Activated T-cell treated with anti-CD3 and anti-CD28 coated beads, Interleukin-2, amount 50 U/mL, for 72 hours (primary cell): Measurements from ENCODE around the gene KCNN2. TPM values are rescaled to one million over a fixed set of nuclear protein-coding genes. Genes with fewer than 3 reads are reported as not detected.

ENCODE experiments used
- ATAC-seq, 2 donors: fragments of 150-1000 bp; cut with Tn5 transposase; replicated peaks in 1 of 2; 2 replicates each; pipeline ENCODE4 v1.10.0; 2021; ENCODE audit warnings: moderate library complexity in 2 of 2, mild to moderate bottlenecking in 1 of 2
- DNase-seq, 2 donors: peaks; one replicate each; pipeline ENCODE4 v3.0.0; 2021 to 2022; ENCODE audit warnings: mixed read lengths in 1 of 2
- H3K27ac Mint-ChIP-seq: one replicate; pipeline ENCODE4 v1.8.0; 2022; ENCODE audit warnings: mild to moderate bottlenecking, moderate library complexity, mixed read lengths
- H3K27me3 Mint-ChIP-seq: one replicate; pipeline ENCODE4 v1.8.0; 2022; ENCODE audit warnings: low read depth, mixed read lengths
- H3K36me3 Mint-ChIP-seq, 2 donors: one replicate each; pipeline ENCODE4 v1.8.0; 2022; ENCODE audit warnings: mixed read lengths in 2 of 2, mild to moderate bottlenecking in 1 of 2; ENCODE audit not compliant: insufficient read depth in 2 of 2
- H3K4me1 Mint-ChIP-seq: one replicate; pipeline ENCODE4 v1.8.0; 2022; ENCODE audit warnings: low read depth, mixed read lengths
- H3K4me3 Mint-ChIP-seq, 2 donors: one replicate each; pipeline ENCODE4 v1.8.0; 2022; ENCODE audit warnings: mild to moderate bottlenecking in 2 of 2, mixed read lengths in 2 of 2, moderate library complexity in 2 of 2
- H3K9me3 Mint-ChIP-seq, 2 donors: one replicate each; pipeline ENCODE4 v1.8.0; 2022; ENCODE audit warnings: mixed read lengths in 2 of 2
- total RNA-seq, 2 donors: library from RNA; stranded (reverse); gene quantifications; one replicate each; pipeline ENCODE4 v1.2.3, GENCODE V29; 2022

The KCNN2 gene
- total RNA-seq, 2 donors from 2014 or later = not detected

- peaks cover 10% of the 10 kb centered on the region for H3K4me1 Mint-ChIP-seq
- peaks cover 12% of the 10 kb centered on the region for H3K27me3 Mint-ChIP-seq
- no peak overlapping the region for H3K27ac Mint-ChIP-seq
- no peak overlapping the region for H3K4me3 Mint-ChIP-seq
- no peak for ATAC-seq
- DNase-seq = no peak
- no peaks in the 10 kb centered on the region for H3K36me3 Mint-ChIP-seq
- no peaks in the 10 kb centered on the region for H3K9me3 Mint-ChIP-seq
Observed at GRCh38 chr5:114447084-114447773, 85.4 kb downstream of the KCNN2 start.

- Mint-ChIP-seq H3K4me3 (no peak overlapping the region), H3K36me3 (no peaks in the 10 kb centered on the region), H3K4me1 (peaks cover 10% of the 10 kb centered on the region), H3K27ac (no peak overlapping the region), H3K27me3 (peaks cover 12% of the 10 kb centered on the region), H3K9me3 (no peaks in the 10 kb centered on the region)
- DNase-seq (no peak), ATAC-seq (no peak)
Observed at GRCh38 chr5:114448481-114448880, 86.6 kb downstream of the KCNN2 start.

- no peaks in the 10 kb centered on the region for H3K36me3 Mint-ChIP-seq
- no peak overlapping the region for H3K4me3 Mint-ChIP-seq
- no peaks in the 10 kb centered on the region for H3K9me3 Mint-ChIP-seq
- peaks cover 10% of the 10 kb centered on the region for H3K4me1 Mint-ChIP-seq
- H3K27ac Mint-ChIP-seq = no peak overlapping the region
- peak; percentile 56 to 57 for DNase-seq
- H3K27me3 Mint-ChIP-seq = peaks cover 12% of the 10 kb centered on the region
- ATAC-seq = peak; percentile 92 to 95
Observed at GRCh38 chr5:114449860-114450421, 88.1 kb downstream of the KCNN2 start.

GRCh38 chr5:114450437-114450836 lies 88.6 kb downstream of the KCNN2 start:
- ATAC-seq (no peak), DNase-seq (no peak)
- no peak overlapping the region for H3K4me3 Mint-ChIP-seq
- no peaks in the 10 kb centered on the region for H3K36me3 Mint-ChIP-seq
- H3K9me3 Mint-ChIP-seq = no peaks in the 10 kb centered on the region
- peaks cover 12% of the 10 kb centered on the region for H3K27me3 Mint-ChIP-seq
- H3K27ac Mint-ChIP-seq = no peak overlapping the region
- peaks cover 10% of the 10 kb centered on the region for H3K4me1 Mint-ChIP-seq

GRCh38 chr5:114458726-114459125 lies 96.9 kb downstream of the KCNN2 start:
- no peaks in the 10 kb centered on the region for H3K27me3 Mint-ChIP-seq
- no peaks in the 10 kb centered on the region for H3K4me1 Mint-ChIP-seq
- H3K9me3 Mint-ChIP-seq = no peaks in the 10 kb centered on the region
- no peak overlapping the region for H3K4me3 Mint-ChIP-seq
- H3K36me3 Mint-ChIP-seq = no peaks in the 10 kb centered on the region
- H3K27ac Mint-ChIP-seq = no peak overlapping the region
- DNase-seq (no peak), ATAC-seq (no peak)

GRCh38 chr5:114467171-114467570 lies 105.3 kb downstream of the KCNN2 start:
- Mint-ChIP-seq H3K27ac (no peak overlapping the region), H3K9me3 (no peaks in the 10 kb centered on the region), H3K4me1 (no peaks in the 10 kb centered on the region), H3K4me3 (no peak overlapping the region), H3K27me3 (no peaks in the 10 kb centered on the region), H3K36me3 (no peaks in the 10 kb centered on the region)
- DNase-seq (no peak), ATAC-seq (no peak)

- DNase-seq = no peak
- no peak overlapping the region for H3K27ac Mint-ChIP-seq
- no peaks in the 10 kb centered on the region for H3K9me3 Mint-ChIP-seq
- H3K36me3 Mint-ChIP-seq = no peaks in the 10 kb centered on the region
- H3K4me1 Mint-ChIP-seq = no peaks in the 10 kb centered on the region
- no peak for ATAC-seq
- no peaks in the 10 kb centered on the region for H3K27me3 Mint-ChIP-seq
- H3K4me3 Mint-ChIP-seq = no peak overlapping the region
Observed at GRCh38 chr5:114467729-114468128, 105.9 kb downstream of the KCNN2 start.

GRCh38 chr5:114469372-114469771 lies 107.5 kb downstream of the KCNN2 start:
- H3K9me3 Mint-ChIP-seq = peaks cover 0 to 2% of the 10 kb centered on the region in 2 donors
- no peak overlapping the region for H3K4me3 Mint-ChIP-seq
- ATAC-seq = no peak
- DNase-seq = no peak
- H3K4me1 Mint-ChIP-seq = no peaks in the 10 kb centered on the region
- no peaks in the 10 kb centered on the region for H3K27me3 Mint-ChIP-seq
- no peaks in the 10 kb centered on the region for H3K36me3 Mint-ChIP-seq
- no peak overlapping the region for H3K27ac Mint-ChIP-seq

GRCh38 chr5:114471529-114471928 lies 109.7 kb downstream of the KCNN2 start:
- Mint-ChIP-seq H3K4me1 (no peaks in the 10 kb centered on the region), H3K27me3 (no peaks in the 10 kb centered on the region), H3K4me3 (no peak overlapping the region), H3K9me3 (peaks cover 0 to 2% of the 10 kb centered on the region in 2 donors), H3K36me3 (no peaks in the 10 kb centered on the region), H3K27ac (no peak overlapping the region)
- DNase-seq (no peak), ATAC-seq (no peak)

GRCh38 chr5:114473541-114473940 lies 111.7 kb downstream of the KCNN2 start:
- Mint-ChIP-seq H3K27me3 (no peaks in the 10 kb centered on the region), H3K9me3 (peaks cover 7 to 8% of the 10 kb centered on the region in 2 donors), H3K4me3 (no peak overlapping the region), H3K36me3 (peaks cover 2 to 3% of the 10 kb centered on the region in 2 donors), H3K4me1 (no peaks in the 10 kb centered on the region), H3K27ac (no peak overlapping the region)
- DNase-seq = no peak
- no peak for ATAC-seq

GRCh38 chr5:114477816-114478334 lies 116.0 kb downstream of the KCNN2 start:
- no peak for ATAC-seq
- Mint-ChIP-seq H3K4me3 (no peak overlapping the region), H3K27me3 (no peaks in the 10 kb centered on the region), H3K36me3 (peaks cover 2 to 5% of the 10 kb centered on the region in 2 donors), H3K27ac (no peak overlapping the region), H3K4me1 (no peaks in the 10 kb centered on the region), H3K9me3 (peaks cover 15 to 16% of the 10 kb centered on the region in 2 donors)
- DNase-seq = no peak

GRCh38 chr5:114500756-114501155 lies 138.9 kb downstream of the KCNN2 start:
- H3K4me3 Mint-ChIP-seq = no peak overlapping the region
- H3K36me3 Mint-ChIP-seq = no peaks in the 10 kb centered on the region
- DNase-seq (no peak), ATAC-seq (no peak)
- no peaks in the 10 kb centered on the region for H3K4me1 Mint-ChIP-seq
- H3K9me3 Mint-ChIP-seq = peaks cover 0 to 2% of the 10 kb centered on the region in 2 donors
- no peaks in the 10 kb centered on the region for H3K27me3 Mint-ChIP-seq
- no peak overlapping the region for H3K27ac Mint-ChIP-seq

GRCh38 chr5:114504560-114504959 lies 142.7 kb downstream of the KCNN2 start:
- DNase-seq (no peak), ATAC-seq (no peak)
- H3K4me1 Mint-ChIP-seq = no peaks in the 10 kb centered on the region
- H3K9me3 Mint-ChIP-seq = peaks cover 0 to 1% of the 10 kb centered on the region in 2 donors
- no peaks in the 10 kb centered on the region for H3K27me3 Mint-ChIP-seq
- no peak overlapping the region for H3K27ac Mint-ChIP-seq
- no peaks in the 10 kb centered on the region for H3K36me3 Mint-ChIP-seq
- no peak overlapping the region for H3K4me3 Mint-ChIP-seq

- no peak overlapping the region for H3K27ac Mint-ChIP-seq
- no peaks in the 10 kb centered on the region for H3K36me3 Mint-ChIP-seq
- no peak overlapping the region for H3K4me3 Mint-ChIP-seq
- H3K27me3 Mint-ChIP-seq = no peaks in the 10 kb centered on the region
- H3K9me3 Mint-ChIP-seq = no peaks in the 10 kb centered on the region
- ATAC-seq = no peak
- H3K4me1 Mint-ChIP-seq = no peaks in the 10 kb centered on the region
- no peak for DNase-seq
Observed at GRCh38 chr5:114524221-114524620, 162.4 kb downstream of the KCNN2 start.
